Kidney epithelial cell (primary cell): ENCODE measurements around the gene PPP2R3B. TPM values are rescaled to one million over a fixed set of nuclear protein-coding genes. Genes with fewer than 3 reads are reported as not detected.
"Not testable (repeated sequence)": the region's sequence is repeated elsewhere in the genome, so short reads cannot be mapped to it uniquely, and the experiment has no call there.

Source experiments
- DNase-seq: peaks from one replicate; pipeline ENCODE4 v3.0.0-alpha.2; 2010; ENCODE audit warnings: low read depth
- H3K27me3 ChIP-seq: 2 replicates; pipeline ENCODE4 v1.6.0; 2011; ENCODE audit warnings: low read length; ENCODE audit not compliant: control insufficient read depth, insufficient read depth
- H3K36me3 ChIP-seq: 2 replicates; pipeline ENCODE4 v1.5.1; 2011; ENCODE audit warnings: low read length; ENCODE audit not compliant: control insufficient read depth, insufficient read depth
- H3K4me3 ChIP-seq: 2 replicates; pipeline ENCODE4 v1.5.1; 2011; ENCODE audit warnings: low read depth, mild to moderate bottlenecking, control low read depth, low read length
- CTCF ChIP-seq: IDR thresholded peaks from 2 replicates; pipeline ENCODE4 v1.5.1; 2011; ENCODE audit warnings: mild to moderate bottlenecking, moderate library complexity, low read length, control low read depth, inconsistent platforms; ENCODE audit not compliant: insufficient read depth, poor library complexity, severe bottlenecking
- total RNA-seq: library from RNA; depleted of rRNA; stranded (reverse); fragments of >200 nt; gene quantifications from 2 replicates; pipeline ENCODE4 v1.2.3, GENCODE V29; 2015

Gene PPP2R3B
- total RNA-seq, 1 donor from 2014 or later = 17.7 TPM

GRCh38 chrX:353566-354535 is 32.9 kb downstream of the PPP2R3B start:
- no peak for TF ChIP-seq CTCF
- peaks cover 8% of the 10 kb centered on the region for H3K27me3 ChIP-seq
- no peak for DNase-seq

DNA sequence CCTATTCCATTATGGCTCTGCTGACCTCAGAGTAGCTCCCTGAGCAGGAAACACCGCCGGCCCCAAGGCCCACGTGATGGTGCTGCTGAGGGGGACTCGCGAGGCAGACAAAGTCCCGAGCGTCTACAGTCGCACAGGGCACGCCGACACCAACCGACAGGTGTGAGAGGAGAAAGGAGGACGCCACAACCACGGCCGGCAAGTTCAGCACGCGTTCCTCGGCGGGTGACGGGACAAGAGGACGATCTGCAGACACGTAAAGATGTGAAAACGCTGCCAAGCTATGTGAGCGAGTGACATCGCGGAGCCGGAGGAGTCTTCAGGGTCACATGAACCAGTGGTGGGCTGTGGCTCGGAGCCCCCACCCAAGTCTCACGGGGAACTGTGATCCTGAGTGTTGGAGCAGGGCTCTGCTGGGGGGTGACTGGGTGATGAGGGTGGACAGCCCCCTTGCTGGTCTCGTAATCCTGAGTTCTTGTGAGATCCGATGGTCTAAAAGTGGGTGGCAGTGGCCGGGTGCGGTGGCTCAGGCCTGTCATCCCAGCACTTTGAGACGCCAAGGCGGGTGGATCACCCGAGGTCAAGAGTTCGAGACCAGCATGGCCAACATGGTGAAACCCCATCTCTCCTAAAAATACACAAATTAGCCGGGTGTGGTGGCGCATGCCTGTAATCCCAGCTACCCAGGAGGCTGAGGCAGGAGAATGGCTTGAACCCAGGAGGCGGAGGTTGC is 34.0 kb downstream of the PPP2R3B start:
- Histone ChIP-seq H3K4me3 (no peak overlapping the region), H3K27me3 (peaks cover 8% of the 10 kb centered on the region), H3K36me3 (no peaks in the 10 kb centered on the region)
- DNase-seq = no peak
- no peak for TF ChIP-seq CTCF

More at GRCh38 chrX:353566-354535, 32.9 kb downstream of the PPP2R3B start:
- H3K4me3 ChIP-seq = no peak overlapping the region
- no peaks in the 10 kb centered on the region for H3K36me3 ChIP-seq

DNA sequence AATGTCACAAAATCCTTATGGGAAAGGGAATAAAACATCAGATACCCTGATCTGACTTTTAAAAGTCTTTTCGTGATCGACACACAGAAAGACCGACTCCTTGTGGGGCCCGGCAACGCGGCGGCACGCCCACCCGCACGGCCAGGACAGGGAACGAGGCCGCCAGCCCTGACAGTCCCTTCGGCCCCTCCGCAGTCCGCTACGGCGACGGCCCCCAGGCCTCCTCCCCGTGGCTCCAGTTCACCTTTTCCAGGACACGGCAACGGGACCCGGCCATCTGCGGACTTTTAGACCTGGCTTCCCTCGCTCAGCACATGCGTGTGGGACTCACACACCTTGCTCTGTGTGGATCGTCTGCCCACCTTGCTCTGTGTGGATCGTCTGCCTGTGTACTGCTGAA is 34.5 kb downstream of the PPP2R3B start:
- DNase-seq = no peak
- no peaks in the 10 kb centered on the region for H3K36me3 ChIP-seq
- no peak overlapping the region for H3K4me3 ChIP-seq
- TF ChIP-seq CTCF = no peak
- H3K27me3 ChIP-seq = peaks cover 8% of the 10 kb centered on the region

DNA sequence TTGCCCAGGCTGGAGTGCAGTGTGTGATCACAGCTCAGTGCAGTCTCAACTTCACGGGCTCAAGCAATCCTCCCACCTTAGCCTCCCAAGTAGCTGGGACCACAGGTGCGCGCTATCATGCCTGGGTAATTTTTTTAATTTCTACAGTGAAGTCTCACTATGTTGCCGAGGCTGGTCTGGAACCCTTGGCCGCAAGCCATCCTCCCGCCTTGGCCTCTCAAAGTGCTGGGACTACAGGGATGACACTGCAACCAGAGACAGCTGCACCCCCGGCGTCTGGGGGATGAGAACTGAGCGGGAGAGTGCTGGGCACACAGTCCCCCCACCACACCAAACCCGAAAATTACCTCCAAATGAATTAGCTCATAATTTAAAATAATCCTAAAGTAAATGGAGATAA is 35.0 kb downstream of the PPP2R3B start:
- H3K4me3 ChIP-seq = no peak overlapping the region
- no peaks in the 10 kb centered on the region for H3K36me3 ChIP-seq
- peaks cover 8% of the 10 kb centered on the region for H3K27me3 ChIP-seq
- no peak for TF ChIP-seq CTCF
- DNase-seq = no peak

- not testable (repeated sequence) for H3K27me3 ChIP-seq, H3K4me3 ChIP-seq, H3K36me3 ChIP-seq, DNase-seq
These were observed 35.4 kb downstream of the PPP2R3B start for GRCh38 chrX:351324-351641.

GRCh38 chrX:350534-351323 is 36.0 kb downstream of the PPP2R3B start:
- no peak for TF ChIP-seq CTCF
- no peak for DNase-seq

More at GRCh38 chrX:350534-351323, 36.0 kb downstream of the PPP2R3B start:
- Histone ChIP-seq H3K27me3 (peaks cover 8% of the 10 kb centered on the region), H3K36me3 (no peaks in the 10 kb centered on the region), H3K4me3 (no peak overlapping the region)
